Astrocyte (in vitro differentiated cells and primary cell): Measurements from ENCODE around the gene RSL24D1. TPM values are rescaled to one million over a fixed set of nuclear protein-coding genes. Genes with fewer than 3 reads are reported as not detected.

ENCODE experiments used
- DNase-seq: peaks from one replicate; pipeline ENCODE4 v3.0.0-alpha.2; 2010; ENCODE audit warnings: low read depth
- FAIRE-seq: peaks from 2 replicates; lab custom pipeline; 2011; peaks lifted over from hg19 to GRCh38; lab: Jason Lieb, UNC
- H2AFZ ChIP-seq: 2 replicates; pipeline ENCODE4 v1.6.0; 2012; ENCODE audit warnings: low read depth, low read length, inconsistent platforms
- H3K27ac ChIP-seq: 2 replicates; pipeline ENCODE4 v1.5.1; 2011; ENCODE audit warnings: low read depth, low read length, inconsistent platforms
- H3K27me3 ChIP-seq: 2 replicates; pipeline ENCODE4 v1.6.0; 2011; ENCODE audit warnings: low read length, inconsistent platforms; ENCODE audit not compliant: insufficient read depth
- H3K36me3 ChIP-seq: 2 replicates; pipeline ENCODE4 v1.5.1; 2011; ENCODE audit warnings: low read length, inconsistent platforms; ENCODE audit not compliant: insufficient read depth
- H3K4me1 ChIP-seq: 2 replicates; pipeline ENCODE4 v1.5.1; 2011; ENCODE audit warnings: low read length, inconsistent platforms; ENCODE audit not compliant: insufficient read depth
- H3K4me2 ChIP-seq: 2 replicates; pipeline ENCODE4 v1.6.0; 2012; ENCODE audit warnings: low read length, inconsistent platforms
- H3K4me3 ChIP-seq: 2 replicates; pipeline ENCODE4 v1.5.1; 2011; ENCODE audit warnings: low read depth, mild to moderate bottlenecking, low read length, inconsistent platforms; ENCODE audit not compliant: insufficient read depth
- H3K79me2 ChIP-seq: 2 replicates; pipeline ENCODE4 v1.6.0; 2012; ENCODE audit warnings: mild to moderate bottlenecking, low read length, inconsistent platforms; ENCODE audit not compliant: insufficient read depth
- H3K9ac ChIP-seq: 2 replicates; pipeline ENCODE4 v1.6.0; 2012; ENCODE audit warnings: mild to moderate bottlenecking, low read length, inconsistent platforms
- H3K9me3 ChIP-seq: 2 replicates; pipeline ENCODE4 v1.5.1; 2012; ENCODE audit warnings: low read depth, mild to moderate bottlenecking, low read length, inconsistent platforms; ENCODE audit not compliant: insufficient read depth
- H4K20me1 ChIP-seq: 2 replicates; pipeline ENCODE4 v1.6.0; 2012; ENCODE audit warnings: low read length, inconsistent platforms; ENCODE audit not compliant: insufficient read depth
- H3K27ac Mint-ChIP-seq: one replicate; pipeline ENCODE4 v1.8.0; 2021; ENCODE audit warnings: mild to moderate bottlenecking, mixed read lengths; ENCODE audit not compliant: unreplicated experiment
- H3K27me3 Mint-ChIP-seq: one replicate; pipeline ENCODE4 v1.8.0; 2021; ENCODE audit warnings: low read depth, mixed read lengths; ENCODE audit not compliant: unreplicated experiment
- H3K36me3 Mint-ChIP-seq: one replicate; pipeline ENCODE4 v1.8.0; 2021; ENCODE audit warnings: low read depth, mixed read lengths; ENCODE audit not compliant: unreplicated experiment
- H3K4me1 Mint-ChIP-seq: one replicate; pipeline ENCODE4 v1.8.0; 2021; ENCODE audit warnings: low read depth, mixed read lengths; ENCODE audit not compliant: unreplicated experiment
- H3K4me3 Mint-ChIP-seq: one replicate; pipeline ENCODE4 v1.8.0; 2021; ENCODE audit warnings: mild to moderate bottlenecking, moderate library complexity, mixed read lengths; ENCODE audit not compliant: unreplicated experiment
- H3K9me3 Mint-ChIP-seq: one replicate; pipeline ENCODE4 v1.8.0; 2021; ENCODE audit warnings: mild to moderate bottlenecking, mixed read lengths; ENCODE audit not compliant: unreplicated experiment
- CTCF ChIP-seq: IDR thresholded peaks from 2 replicates; pipeline ENCODE4 v1.5.1; 2011; ENCODE audit warnings: low read depth, mild to moderate bottlenecking, inconsistent platforms, low read length, moderate library complexity; ENCODE audit not compliant: insufficient read depth
- EZH2 ChIP-seq: IDR thresholded peaks from 2 replicates; pipeline ENCODE4 v1.6.1; 2012; ENCODE audit warnings: mild to moderate bottlenecking, low read length, inconsistent platforms; ENCODE audit not compliant: insufficient read depth
- total RNA-seq: library from RNA; stranded (reverse); gene quantifications from 2 replicates; pipeline ENCODE4 v1.2.1, GENCODE V29; 2021

RSL24D1 gene
- total RNA-seq, 1 donor from 2014 or later: 76.1 TPM

- Histone ChIP-seq H3K9me3 (no peaks in the 10 kb centered on the region), H3K4me3 (no peak overlapping the region), H3K79me2 (peaks cover 44% of the 10 kb centered on the region), H3K27ac (no peak overlapping the region), H3K36me3 (peaks cover 31% of the 10 kb centered on the region), H3K4me2 (no peak overlapping the region), H2AFZ (no peak overlapping the region), H3K4me1 (no peaks in the 10 kb centered on the region), H3K27me3 (no peaks in the 10 kb centered on the region), H3K9ac (no peak overlapping the region), H4K20me1 (peaks cover 36% of the 10 kb centered on the region)
- Mint-ChIP-seq H3K4me1 (peaks cover 11% of the 10 kb centered on the region), H3K9me3 (no peaks in the 10 kb centered on the region), H3K27ac (no peak overlapping the region), H3K27me3 (no peaks in the 10 kb centered on the region), H3K36me3 (peaks cover 6% of the 10 kb centered on the region), H3K4me3 (no peak overlapping the region)
- TF ChIP-seq CTCF: no peak
- TF ChIP-seq EZH2: no peak
- DNase-seq (peak; percentile 8), FAIRE-seq (no peak)
Observed at GRCh38 chr15:55183679-55184078, 13.1 kb downstream of the RSL24D1 start.

GRCh38 chr15:55179141-55179540 lies 17.6 kb downstream of the RSL24D1 start:
- Histone ChIP-seq H3K36me3 (peaks cover 23% of the 10 kb centered on the region), H3K9ac (no peak overlapping the region), H3K27ac (no peak overlapping the region), H3K4me1 (no peaks in the 10 kb centered on the region), H2AFZ (no peak overlapping the region), H3K9me3 (no peaks in the 10 kb centered on the region), H3K27me3 (no peaks in the 10 kb centered on the region), H4K20me1 (peaks cover 4% of the 10 kb centered on the region), H3K4me2 (no peak overlapping the region), H3K4me3 (no peak overlapping the region), H3K79me2 (peaks cover 2% of the 10 kb centered on the region)
- H3K9me3 Mint-ChIP-seq: no peaks in the 10 kb centered on the region
- H3K36me3 Mint-ChIP-seq: peaks cover 4% of the 10 kb centered on the region
- TF ChIP-seq CTCF (no peak), EZH2 (no peak)
- H3K27me3 Mint-ChIP-seq: no peaks in the 10 kb centered on the region
- DNase-seq: no peak
- H3K4me1 Mint-ChIP-seq: peaks cover 5% of the 10 kb centered on the region
- no peak for FAIRE-seq
- no peak overlapping the region for H3K4me3 Mint-ChIP-seq
- no peak overlapping the region for H3K27ac Mint-ChIP-seq

GRCh38 chr15:55170361-55170760 lies 26.4 kb downstream of the RSL24D1 start:
- no peaks in the 10 kb centered on the region for H3K36me3 ChIP-seq
- no peaks in the 10 kb centered on the region for H3K9me3 ChIP-seq
- H3K4me3 Mint-ChIP-seq: no peak overlapping the region
- H3K27ac ChIP-seq: no peak overlapping the region
- no peaks in the 10 kb centered on the region for H3K27me3 Mint-ChIP-seq
- no peak for TF ChIP-seq EZH2
- TF ChIP-seq CTCF: no peak
- DNase-seq: no peak
- no peaks in the 10 kb centered on the region for H3K4me1 Mint-ChIP-seq
- H3K4me3 ChIP-seq: no peak overlapping the region
- no peaks in the 10 kb centered on the region for H4K20me1 ChIP-seq
- H2AFZ ChIP-seq: no peak overlapping the region
- H3K36me3 Mint-ChIP-seq: no peaks in the 10 kb centered on the region
- H3K27ac Mint-ChIP-seq: no peak overlapping the region
- H3K27me3 ChIP-seq: no peaks in the 10 kb centered on the region
- no peak overlapping the region for H3K4me2 ChIP-seq
- H3K9ac ChIP-seq: no peak overlapping the region
- no peaks in the 10 kb centered on the region for H3K4me1 ChIP-seq
- FAIRE-seq: no peak
- no peaks in the 10 kb centered on the region for H3K79me2 ChIP-seq
- H3K9me3 Mint-ChIP-seq: no peaks in the 10 kb centered on the region
